ENCODE results near the gene BNC1.

DNA sequence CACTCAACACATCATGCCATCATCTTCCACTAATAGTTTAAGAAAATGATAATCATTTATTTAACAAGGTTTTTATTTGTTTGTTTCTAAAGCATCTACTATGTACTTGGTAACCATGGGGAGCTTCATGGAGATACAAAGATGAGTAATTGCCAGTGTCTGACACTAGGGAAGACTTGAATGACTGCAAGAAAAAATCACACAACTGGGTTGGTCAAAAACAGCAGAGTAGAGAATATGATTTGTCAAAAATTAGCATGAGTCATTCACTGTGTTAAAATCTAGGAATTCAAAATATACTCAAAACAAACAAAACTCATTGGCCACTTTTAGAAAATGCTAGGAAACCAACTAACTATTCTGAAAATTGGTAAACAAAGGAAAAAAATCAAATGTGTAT is 6.3 kb downstream of the BNC1 start:
- TF ChIP-seq, protein P1, sequence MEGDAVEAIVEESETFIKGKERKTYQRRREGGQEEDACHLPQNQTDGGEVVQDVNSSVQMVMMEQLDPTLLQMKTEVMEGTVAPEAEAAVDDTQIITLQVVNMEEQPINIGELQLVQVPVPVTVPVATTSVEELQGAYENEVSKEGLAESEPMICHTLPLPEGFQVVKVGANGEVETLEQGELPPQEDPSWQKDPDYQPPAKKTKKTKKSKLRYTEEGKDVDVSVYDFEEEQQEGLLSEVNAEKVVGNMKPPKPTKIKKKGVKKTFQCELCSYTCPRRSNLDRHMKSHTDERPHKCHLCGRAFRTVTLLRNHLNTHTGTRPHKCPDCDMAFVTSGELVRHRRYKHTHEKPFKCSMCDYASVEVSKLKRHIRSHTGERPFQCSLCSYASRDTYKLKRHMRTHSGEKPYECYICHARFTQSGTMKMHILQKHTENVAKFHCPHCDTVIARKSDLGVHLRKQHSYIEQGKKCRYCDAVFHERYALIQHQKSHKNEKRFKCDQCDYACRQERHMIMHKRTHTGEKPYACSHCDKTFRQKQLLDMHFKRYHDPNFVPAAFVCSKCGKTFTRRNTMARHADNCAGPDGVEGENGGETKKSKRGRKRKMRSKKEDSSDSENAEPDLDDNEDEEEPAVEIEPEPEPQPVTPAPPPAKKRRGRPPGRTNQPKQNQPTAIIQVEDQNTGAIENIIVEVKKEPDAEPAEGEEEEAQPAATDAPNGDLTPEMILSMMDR (IDR thresholded peaks at IDR 0.05; ENCODE audit: insufficient read depth, low read depth, low read length), result no peak
- no peak for TF ChIP-seq EZH2 (IDR thresholded peaks at IDR 0.05; ENCODE audit: insufficient read depth, low read length)

All from astrocyte (in vitro differentiated cells and primary cell).